HUES48 (cell line): ENCODE data around the gene GAP43.

Experiments
- H3K27ac ChIP-seq: one replicate; pipeline ENCODE4 v1.7.0; 2013; ENCODE audit warnings: low read depth, low read length, inconsistent platforms
- H3K27me3 ChIP-seq: 2 replicates; pipeline ENCODE4 v1.6.1; 2013; ENCODE audit warnings: mild to moderate bottlenecking, low read length; ENCODE audit not compliant: control insufficient read depth, insufficient read depth
- H3K36me3 ChIP-seq: 2 replicates; pipeline ENCODE4 v1.6.1; 2013; ENCODE audit warnings: low read length; ENCODE audit not compliant: control insufficient read depth, insufficient read depth
- H3K4me1 ChIP-seq: 2 replicates; pipeline ENCODE4 v1.6.1; 2013; ENCODE audit warnings: mild to moderate bottlenecking, low read length; ENCODE audit not compliant: control insufficient read depth, insufficient read depth
- H3K4me3 ChIP-seq: 2 replicates; pipeline ENCODE4 v1.5.1; 2013; ENCODE audit warnings: mild to moderate bottlenecking, low read depth, low read length
- H3K9ac ChIP-seq: 2 replicates; pipeline ENCODE4 v1.6.1; 2013; ENCODE audit warnings: mild to moderate bottlenecking, low read depth, low read length, moderate library complexity
- H3K9me3 ChIP-seq: 2 replicates; pipeline ENCODE4 v1.6.1; 2013; ENCODE audit warnings: low read length; ENCODE audit not compliant: control insufficient read depth, insufficient read depth

The GAP43 gene

GRCh38 chr3:115628075-115628412 is 4.7 kb downstream of the GAP43 start:
- no peak overlapping the region for H3K27ac ChIP-seq
- H3K4me1 ChIP-seq: peaks cover 52% of the 10 kb centered on the region
- H3K4me3 ChIP-seq: no peak overlapping the region

DNA sequence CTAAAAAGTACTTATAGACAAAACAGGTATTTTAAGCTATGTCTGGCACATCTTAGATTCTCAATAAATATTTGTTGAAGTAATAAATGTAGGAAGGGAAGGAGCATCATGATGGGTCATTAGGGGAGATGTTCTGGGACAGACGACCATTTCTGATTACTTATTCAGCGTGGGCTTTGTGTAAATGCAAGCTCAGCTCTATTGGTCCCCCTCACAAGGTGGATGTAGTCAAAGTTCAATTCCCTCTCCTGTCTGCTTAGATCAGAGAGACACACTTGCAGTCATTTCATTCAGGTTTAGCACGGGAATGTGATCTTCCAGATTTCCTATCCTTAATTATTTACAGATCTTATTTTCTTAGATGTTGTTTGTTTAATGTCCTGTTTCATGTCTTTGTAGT is 7.5 kb downstream of the GAP43 start:
- H3K9ac ChIP-seq: no peak overlapping the region
- peaks cover 46% of the 10 kb centered on the region for H3K4me1 ChIP-seq
- no peaks in the 10 kb centered on the region for H3K9me3 ChIP-seq
- H3K27me3 ChIP-seq: no peaks in the 10 kb centered on the region
- no peak overlapping the region for H3K27ac ChIP-seq
- H3K36me3 ChIP-seq: no peaks in the 10 kb centered on the region
- no peak overlapping the region for H3K4me3 ChIP-seq

More at GRCh38 chr3:115628075-115628412, 4.7 kb downstream of the GAP43 start:
- Histone ChIP-seq H3K36me3 (no peaks in the 10 kb centered on the region), H3K27me3 (peaks cover 15% of the 10 kb centered on the region; the same call in 1 of the 2 replicates), H3K9ac (no peak overlapping the region), H3K9me3 (no peaks in the 10 kb centered on the region)

- Histone ChIP-seq H3K36me3 (no peaks in the 10 kb centered on the region), H3K27ac (no peak overlapping the region), H3K9me3 (no peaks in the 10 kb centered on the region), H3K27me3 (no peaks in the 10 kb centered on the region), H3K4me3 (no peak overlapping the region), H3K9ac (no peak overlapping the region), H3K4me1 (peaks cover 35% of the 10 kb centered on the region)
Observed at GRCh38 chr3:115632026-115632425, 8.7 kb downstream of the GAP43 start.

DNA sequence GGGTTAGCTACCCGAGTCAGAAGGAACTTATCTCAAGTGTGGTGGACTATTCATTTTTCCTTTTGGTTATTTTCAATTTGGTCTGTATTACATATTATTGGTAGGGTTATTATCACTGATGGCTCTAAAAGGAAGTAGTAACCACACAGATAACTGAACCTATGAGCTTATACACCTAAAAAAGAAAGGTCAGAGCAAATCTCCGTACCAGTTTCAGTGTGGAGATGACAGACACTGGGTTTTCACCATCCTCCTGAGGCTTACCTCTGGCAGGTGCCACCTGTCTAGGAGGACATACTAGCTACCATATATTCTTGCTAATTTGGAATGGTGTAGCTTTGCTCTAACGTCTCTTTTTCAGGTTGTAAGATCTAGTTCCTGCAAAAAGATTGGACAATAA is 10.2 kb downstream of the GAP43 start:
- H3K4me3 ChIP-seq: no peak overlapping the region
- H3K36me3 ChIP-seq: no peaks in the 10 kb centered on the region
- no peak overlapping the region for H3K9ac ChIP-seq
- H3K27me3 ChIP-seq: no peaks in the 10 kb centered on the region
- no peaks in the 10 kb centered on the region for H3K9me3 ChIP-seq
- H3K27ac ChIP-seq: no peak overlapping the region
- H3K4me1 ChIP-seq: peaks cover 21% of the 10 kb centered on the region

- no peaks in the 10 kb centered on the region for H3K27me3 ChIP-seq
- H3K4me1 ChIP-seq: peaks cover 15% of the 10 kb centered on the region
- H3K27ac ChIP-seq: no peak overlapping the region
- no peak overlapping the region for H3K9ac ChIP-seq
- H3K4me3 ChIP-seq: no peak overlapping the region
- H3K9me3 ChIP-seq: no peaks in the 10 kb centered on the region
- H3K36me3 ChIP-seq: no peaks in the 10 kb centered on the region
Observed at GRCh38 chr3:115634052-115634451, 10.7 kb downstream of the GAP43 start.

DNA sequence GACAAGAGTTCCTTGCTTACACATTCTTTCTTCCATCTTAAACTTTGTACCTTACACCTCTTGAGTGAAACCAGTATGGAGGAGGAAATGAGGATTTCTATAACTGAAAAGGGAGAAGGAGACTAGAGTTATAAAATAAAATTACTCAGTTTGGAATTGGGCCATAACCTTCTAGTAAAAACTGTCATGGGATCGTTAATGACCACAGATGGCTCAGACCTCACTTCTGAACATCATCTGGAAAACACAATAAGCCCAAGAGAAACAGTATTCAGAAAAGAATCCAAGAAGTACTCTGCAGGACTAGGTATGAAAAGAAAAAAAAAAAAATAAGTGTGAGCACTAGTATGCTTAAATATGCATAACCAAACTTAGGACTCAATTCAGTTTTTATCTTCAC is 12.1 kb downstream of the GAP43 start:
- Histone ChIP-seq H3K27ac (no peak overlapping the region), H3K9ac (no peak overlapping the region), H3K9me3 (no peaks in the 10 kb centered on the region), H3K36me3 (no peaks in the 10 kb centered on the region), H3K27me3 (no peaks in the 10 kb centered on the region), H3K4me1 (peaks cover 4% of the 10 kb centered on the region; the same call in 1 of the 2 replicates), H3K4me3 (no peak overlapping the region)

DNA sequence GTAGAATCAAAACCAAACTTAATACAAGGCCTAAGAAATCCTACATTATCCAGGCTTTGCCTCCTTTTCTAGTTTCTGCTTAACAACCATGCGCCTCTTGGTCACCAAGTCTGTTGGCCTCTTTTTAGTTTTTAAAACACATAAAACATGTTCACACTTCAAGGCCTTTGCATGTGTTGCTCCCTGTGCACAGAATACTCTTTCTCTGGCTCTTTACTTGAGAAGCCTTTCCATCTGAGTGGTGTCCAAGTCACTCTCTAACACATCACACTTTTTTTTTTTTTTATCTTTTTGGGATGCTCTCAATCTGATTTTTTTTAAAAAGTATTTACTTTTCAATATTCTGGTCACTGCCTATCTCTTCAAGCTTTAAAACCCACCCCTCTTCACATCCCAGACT is 14.9 kb downstream of the GAP43 start:
- H3K27me3 ChIP-seq: no peaks in the 10 kb centered on the region

DNA sequence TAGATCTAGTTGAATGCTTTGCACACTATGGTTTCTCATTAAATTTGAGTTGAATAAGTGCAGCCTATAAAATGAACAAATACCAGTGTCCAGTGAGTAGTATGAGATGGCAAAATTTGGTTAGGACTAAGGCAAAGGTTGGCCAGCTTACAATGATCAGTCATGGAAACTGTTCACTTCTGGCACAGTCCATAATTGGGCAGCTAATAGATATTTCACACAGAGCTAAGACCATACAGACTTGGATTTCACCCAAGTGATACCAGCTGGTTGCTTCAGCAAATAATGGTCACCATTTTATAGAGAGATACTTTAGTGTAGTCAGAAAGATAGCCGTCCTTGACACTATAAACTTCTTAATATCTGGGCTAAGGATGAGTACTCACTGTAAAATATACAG is 15.7 kb downstream of the GAP43 start:
- Histone ChIP-seq H3K36me3 (no peaks in the 10 kb centered on the region), H3K4me3 (no peak overlapping the region), H3K4me1 (no peaks in the 10 kb centered on the region), H3K9me3 (no peaks in the 10 kb centered on the region), H3K27ac (no peak overlapping the region), H3K27me3 (no peaks in the 10 kb centered on the region), H3K9ac (no peak overlapping the region)

More for the DNA sequence above, 14.9 kb downstream of the GAP43 start:
- no peaks in the 10 kb centered on the region for H3K36me3 ChIP-seq
- H3K27ac ChIP-seq: no peak overlapping the region
- no peaks in the 10 kb centered on the region for H3K9me3 ChIP-seq
- no peak overlapping the region for H3K9ac ChIP-seq
- no peak overlapping the region for H3K4me3 ChIP-seq
- H3K4me1 ChIP-seq: no peaks in the 10 kb centered on the region

DNA sequence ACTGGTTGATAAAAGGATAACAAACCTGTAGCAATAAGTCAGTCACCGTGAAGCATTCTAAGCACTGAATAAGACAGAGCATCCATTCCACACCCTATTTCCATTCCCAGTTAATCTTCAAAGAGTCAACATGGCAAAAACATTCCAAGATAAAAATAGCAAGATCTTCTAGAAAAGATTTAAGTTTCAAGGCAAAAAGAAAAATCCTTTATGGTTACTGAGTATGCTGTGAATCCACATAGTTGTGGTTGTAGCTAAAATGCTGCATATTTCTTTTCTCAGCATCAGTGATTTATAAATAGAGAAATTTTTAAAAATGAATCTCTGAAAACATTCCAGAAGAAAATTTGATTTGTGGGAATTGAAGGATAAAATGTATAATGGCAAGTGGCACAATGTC is 21.1 kb downstream of the GAP43 start:
- Histone ChIP-seq H3K4me1 (no peaks in the 10 kb centered on the region), H3K9ac (no peak overlapping the region), H3K27ac (no peak overlapping the region), H3K9me3 (no peaks in the 10 kb centered on the region), H3K36me3 (no peaks in the 10 kb centered on the region), H3K4me3 (no peak overlapping the region), H3K27me3 (no peaks in the 10 kb centered on the region)

DNA sequence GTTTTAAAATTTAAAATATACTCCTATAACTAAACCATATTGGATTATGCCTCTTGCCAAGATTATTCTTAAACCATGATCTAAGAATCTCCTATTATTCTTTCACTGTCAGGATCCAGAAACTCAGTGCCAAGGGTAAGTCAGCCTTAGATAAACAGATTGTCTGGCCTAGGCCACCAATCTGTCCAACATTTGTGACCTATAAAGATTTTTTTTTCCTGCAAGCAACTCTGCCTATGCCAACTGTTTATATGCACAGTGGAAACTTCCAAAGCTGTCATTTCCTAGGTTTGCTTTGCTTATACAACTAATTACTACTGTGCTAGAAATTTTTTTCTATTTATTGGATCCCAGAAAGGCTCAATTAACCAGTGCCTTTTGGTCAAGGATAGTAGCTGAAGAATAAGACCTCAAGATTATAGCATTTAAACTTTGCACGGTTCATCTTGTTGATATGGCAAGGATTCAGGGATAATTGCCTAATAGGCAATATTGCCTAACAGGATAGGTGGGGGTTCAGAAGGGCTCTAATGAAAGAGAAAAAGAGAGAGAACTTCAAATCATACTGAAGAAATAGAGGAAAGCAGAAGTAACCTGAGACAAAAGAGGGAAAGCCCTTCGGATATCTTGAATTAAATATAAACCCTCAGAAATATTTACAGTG is 22.8 kb downstream of the GAP43 start:
- no peak overlapping the region for H3K4me3 ChIP-seq

DNA sequence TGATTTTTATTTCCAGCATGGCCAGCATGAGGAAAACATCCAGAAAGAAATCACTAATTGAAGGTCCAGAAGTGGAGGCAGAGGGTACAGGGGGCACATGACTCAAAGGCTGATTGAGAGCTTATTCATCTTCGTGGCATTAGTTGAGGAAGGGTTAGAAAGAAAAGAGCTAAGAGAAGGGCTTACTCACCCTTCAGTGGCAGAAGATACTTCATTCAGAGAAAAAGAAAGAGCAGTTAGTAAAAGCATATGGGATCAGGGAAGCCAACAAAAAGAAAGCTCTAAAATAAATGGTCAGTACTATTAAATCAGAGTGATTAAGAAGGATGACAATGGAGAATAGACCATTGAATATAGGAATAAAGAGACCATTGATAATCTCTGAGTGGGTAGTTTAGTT is 25.2 kb downstream of the GAP43 start:
- Histone ChIP-seq H3K27me3 (no peaks in the 10 kb centered on the region), H3K9ac (no peak overlapping the region), H3K27ac (no peak overlapping the region), H3K9me3 (no peaks in the 10 kb centered on the region), H3K4me3 (no peak overlapping the region), H3K4me1 (no peaks in the 10 kb centered on the region), H3K36me3 (no peaks in the 10 kb centered on the region)

More for the DNA sequence above, 22.8 kb downstream of the GAP43 start:
- no peaks in the 10 kb centered on the region for H3K36me3 ChIP-seq
- no peak overlapping the region for H3K27ac ChIP-seq
- H3K4me1 ChIP-seq: no peaks in the 10 kb centered on the region
- H3K9ac ChIP-seq: no peak overlapping the region
- H3K27me3 ChIP-seq: no peaks in the 10 kb centered on the region
- H3K9me3 ChIP-seq: no peaks in the 10 kb centered on the region
